Esophagus squamous epithelium (tissue), 5 donors: ENCODE results near the gene TSN. TPM values are rescaled to one million over a fixed set of nuclear protein-coding genes. Genes with fewer than 3 reads are reported as not detected.
"Not testable (repeated sequence)": the region's sequence is repeated elsewhere in the genome, so short reads cannot be mapped to it uniquely, and the experiment has no call there.

ENCODE experiments used
- DNase-seq: peaks from one replicate; lab custom pipeline; 2025; lab: John Stamatoyannopoulos, UW
- H3K27ac ChIP-seq, 4 donors: fragments of 200-600 bp; sonication (generic); one replicate each; pipeline ENCODE4 v1.5.1; 2016 to 2019; ENCODE audit warnings: mild to moderate bottlenecking in 1 of 4
- H3K27me3 ChIP-seq, 4 donors: fragments of 200-600 bp; sonication (generic); 1 replicate in 3 of 4; 2 replicates in 1 of 4; pipeline versions ENCODE4 v1.5.1 to v1.6.0; 2017 to 2021; ENCODE audit warnings: antibody characterized with exemption in 1 of 4
- H3K36me3 ChIP-seq, 3 donors: fragments of 200-600 bp; sonication (generic); one replicate each; pipeline ENCODE4 v1.5.1; 2016 to 2019
- H3K4me1 ChIP-seq, 3 donors: fragments of 200-600 bp; sonication (generic); one replicate each; pipeline ENCODE4 v1.5.1; 2017 to 2019
- H3K4me3 ChIP-seq, 4 donors: fragments of 200-600 bp; sonication (generic); 1 replicate in 3 of 4; 2 replicates in 1 of 4; pipeline ENCODE4 v1.5.1; 2016 to 2019; ENCODE audit warnings: mild to moderate bottlenecking in 2 of 4, moderate library complexity in 1 of 4
- H3K9me3 ChIP-seq, 3 donors: fragments of 200-600 bp; sonication (generic); one replicate each; pipeline ENCODE4 v1.5.1; 2016 to 2019
- CTCF ChIP-seq, 6 experiments: fragments of 450-650 bp in 4 of 6; fragments of 200-600 bp in 2 of 6; sonication (generic) in 2 of 6; IDR thresholded peaks; one replicate each; pipeline ENCODE4 v1.5.1; 2016 to 2019; ENCODE audit warnings: antibody characterized with exemption in 6 of 6, mild to moderate bottlenecking in 4 of 6, moderate library complexity in 4 of 6
- POLR2A ChIP-seq, 4 donors: fragments of 450-650 bp; IDR thresholded peaks; one replicate each; pipeline ENCODE4 v1.6.1; 2017; ENCODE audit warnings: antibody characterized with exemption in 4 of 4, mild to moderate bottlenecking in 4 of 4, moderate library complexity in 3 of 4
- WGBS, 2 donors: methylation state at CpG; one replicate each; pipeline ENCODE4 v1.1.5; 2018; 5-methylcytosine and 5-hydroxymethylcytosine counted together
- intact Hi-C: fragments of 100-400 bp; cut with DNase I; formaldehyde crosslinking; loops from one replicate; pipeline ENCODE4 v1.15.0; 2022
- total RNA-seq, 4 donors: library from RNA; depleted of rRNA; stranded (reverse); fragments of >200 nt; gene quantifications; one replicate each; pipeline ENCODE4 v1.1.0, GENCODE V29; 2016
- donor health status: DM: yes; HTN: yes; CAD: no.

The TSN gene
- total RNA-seq, 4 donors from 2014 or later = 27.0 to 38.9 (median 34.9) TPM

GRCh38 chr2:121810959-121811853 lies 55.8 kb downstream of the TSN start:
- intact Hi-C loops = no loop called here
- no peaks in the 10 kb centered on the region for H3K27me3 ChIP-seq
- TF ChIP-seq POLR2A (IDR thresholded peaks at IDR 0.05) (no peak), CTCF (IDR thresholded peaks at IDR 0.05) (peak in 5 of 6 experiments; percentile 21 to 50 (median 29))

GRCh38 chr2:121813083-121813482 lies 57.6 kb downstream of the TSN start:
- H3K9me3 ChIP-seq, DNase-seq, H3K4me3 ChIP-seq, H3K36me3 ChIP-seq, H3K27ac ChIP-seq, H3K27me3 ChIP-seq, H3K4me1 ChIP-seq, intact Hi-C loops: not testable (repeated sequence)
- WGBS, 2 donors = 74 to 80% methylated on average over 1 to 2 of the region's 3 CpGs

More at GRCh38 chr2:121810959-121811853, 55.8 kb downstream of the TSN start:
- Histone ChIP-seq H3K9me3 (no peaks in the 10 kb centered on the region), H3K36me3 (no peaks in the 10 kb centered on the region), H3K4me3 (no peak overlapping the region), H3K4me1 (no peaks in the 10 kb centered on the region), H3K27ac (no peak overlapping the region)
- WGBS, 2 donors = 30 to 39% methylated on average over 15 to 17 of the region's 17 CpGs
- no peak for DNase-seq

- 63 to 76% methylated on average over 7 to 8 of the region's 8 CpGs for WGBS, 2 donors
- TF ChIP-seq CTCF (IDR thresholded peaks at IDR 0.05) (no peak), POLR2A (IDR thresholded peaks at IDR 0.05) (no peak)
- intact Hi-C loops = no loop called here
- Histone ChIP-seq H3K4me1 (no peaks in the 10 kb centered on the region), H3K4me3 (no peak overlapping the region), H3K9me3 (peaks cover 0 to 5% (median 0%) of the 10 kb centered on the region in 3 donors), H3K27me3 (no peaks in the 10 kb centered on the region), H3K36me3 (no peaks in the 10 kb centered on the region), H3K27ac (no peak overlapping the region)
- DNase-seq = no peak
These were observed 59.8 kb downstream of the TSN start for GRCh38 chr2:121815216-121815615.

- TF ChIP-seq CTCF (IDR thresholded peaks at IDR 0.05) (no peak), POLR2A (IDR thresholded peaks at IDR 0.05) (no peak)
- no peak for DNase-seq
- WGBS, 2 donors = 78 to 100% methylated on average over 1 to 5 of the region's 7 CpGs
- intact Hi-C loops = no loop called here
- H3K36me3 ChIP-seq = no peaks in the 10 kb centered on the region
- H3K4me1 ChIP-seq = no peaks in the 10 kb centered on the region
- no peaks in the 10 kb centered on the region for H3K27me3 ChIP-seq
- peaks cover 0 to 5% (median 0%) of the 10 kb centered on the region in 3 donors for H3K9me3 ChIP-seq
- no peak overlapping the region for H3K4me3 ChIP-seq
- no peak overlapping the region for H3K27ac ChIP-seq
These were observed 61.3 kb downstream of the TSN start for GRCh38 chr2:121816797-121817196.

- H3K36me3 ChIP-seq, DNase-seq, H3K4me1 ChIP-seq, H3K4me3 ChIP-seq, H3K9me3 ChIP-seq, H3K27ac ChIP-seq, intact Hi-C loops, H3K27me3 ChIP-seq: not testable (repeated sequence)
- WGBS, 2 donors = 78 to 100% methylated on average over 1 of the region's 1 CpG
These were observed 61.9 kb downstream of the TSN start for GRCh38 chr2:121817304-121817703.

Other genes starting within 250 kb of the TSN start
- not detected for gene RNU4ATAC, start 224.8 kb upstream of the TSN start, total RNA-seq
- 10 to 100 TPM; 28.9 to 58.0 (median 41.9) TPM for gene CLASP1, start 106.2 kb upstream of the TSN start, total RNA-seq
- 10 to 100 TPM; 40.3 to 79.2 (median 57.1) TPM for gene NIFK, start 18.8 kb upstream of the TSN start, total RNA-seq